Fibroblast of lung (primary cell): ENCODE results near the gene DDX54. TPM values are rescaled to one million over a fixed set of nuclear protein-coding genes. Genes with fewer than 3 reads are reported as not detected.
"Not testable (repeated sequence)": the region's sequence is repeated elsewhere in the genome, so short reads cannot be mapped to it uniquely, and the experiment has no call there.

ENCODE experiments used
- DNase-seq, 2 donors: peaks; one replicate each; pipeline versions ENCODE4 v3.0.0 to v3.0.0-alpha.2; 2010; ENCODE audit warnings: low read depth in 2 of 2
- H2AFZ ChIP-seq: 2 replicates; pipeline ENCODE4 v1.5.1; 2012; ENCODE audit warnings: low read length, control low read depth, inconsistent platforms
- H3K27ac ChIP-seq: 2 replicates; pipeline ENCODE4 v1.5.1; 2011; ENCODE audit warnings: low read length, control low read depth; ENCODE audit not compliant: insufficient read depth
- H3K27me3 ChIP-seq: 2 replicates; pipeline ENCODE4 v1.5.1; 2011; ENCODE audit warnings: mild to moderate bottlenecking, low read length; ENCODE audit not compliant: control insufficient read depth, insufficient read depth
- H3K36me3 ChIP-seq: 2 replicates; pipeline ENCODE4 v1.5.1; 2011; ENCODE audit warnings: low read length; ENCODE audit not compliant: control insufficient read depth, insufficient read depth
- H3K4me1 ChIP-seq: 2 replicates; pipeline ENCODE4 v1.5.1; 2011; ENCODE audit warnings: low read length; ENCODE audit not compliant: control insufficient read depth, insufficient read depth; ENCODE audit errors: extremely low read depth
- H3K4me2 ChIP-seq: 2 replicates; pipeline ENCODE4 v1.5.1; 2011; ENCODE audit warnings: low read length, control low read depth; ENCODE audit not compliant: insufficient read depth; ENCODE audit errors: extremely low read depth
- H3K4me3 ChIP-seq, 4 experiments: fragments of 200-600 bp in 1 of 4; sonication (generic) in 1 of 4; replicated peaks in 1 of 4; 2 replicates each; pipeline ENCODE4 v1.5.1; 2011 to 2016; ENCODE audit warnings: low read length in 4 of 4, low read depth in 3 of 4, mild to moderate bottlenecking in 3 of 4, control low read depth in 2 of 4, inconsistent platforms in 1 of 4, mixed read lengths in 1 of 4; ENCODE audit not compliant: insufficient read depth in 1 of 4; ENCODE audit errors: control extremely low read depth in 1 of 4
- H3K79me2 ChIP-seq: 2 replicates; pipeline ENCODE4 v1.5.1; 2012; ENCODE audit warnings: mild to moderate bottlenecking, low read length, inconsistent platforms; ENCODE audit not compliant: control insufficient read depth, insufficient read depth
- H3K9ac ChIP-seq: 2 replicates; pipeline ENCODE4 v1.5.1; 2011; ENCODE audit warnings: mild to moderate bottlenecking, low read length, control low read depth; ENCODE audit not compliant: insufficient read depth
- H3K9me3 ChIP-seq: 2 replicates; pipeline ENCODE4 v1.5.1; 2012; ENCODE audit warnings: low read depth, low read length; ENCODE audit not compliant: control insufficient read depth, insufficient read depth
- H4K20me1 ChIP-seq: 2 replicates; pipeline ENCODE4 v1.5.1; 2011; ENCODE audit warnings: low read length; ENCODE audit not compliant: control insufficient read depth, insufficient read depth; ENCODE audit errors: extremely low read depth
- CTCF ChIP-seq, 2 donors: IDR thresholded peaks in 1 of 2; conservative IDR thresholded peaks in 1 of 2; 1 replicate in 1 of 2; 2 replicates in 1 of 2; pipeline ENCODE4 v1.5.1; 2011 to 2012; ENCODE audit warnings: low read length in 2 of 2, control low read depth in 1 of 2, inconsistent platforms in 1 of 2, low read depth in 1 of 2, mild to moderate bottlenecking in 1 of 2
- EZH2 ChIP-seq: IDR thresholded peaks from 2 replicates; pipeline ENCODE4 v1.5.1; 2012; ENCODE audit warnings: low read length, control low read depth, mild to moderate bottlenecking; ENCODE audit errors: missing control alignments
- polyA plus RNA-seq, 2 donors: library from polyadenylated mRNA; depleted of rRNA in 1 of 2; stranded (reverse) in 1 of 2; unstranded in 1 of 2; fragments of >200 nt; gene quantifications; 2 replicates each; pipeline ENCODE4 v1.2.1, GENCODE V29; 2011 to 2012; ENCODE audit warnings: missing spikeins in 1 of 2
- total RNA-seq: library from RNA; depleted of rRNA; stranded (reverse); fragments of >200 nt; gene quantifications from 2 replicates; pipeline ENCODE4 v1.2.1, GENCODE V29; 2014

The DDX54 gene
- total and polyA plus RNA-seq, 2 donors (not counting 1 experiment from before 2014, with no cell fraction given): 20.5 to 23.6 TPM

GRCh38 chr12:113143959-113144358 is 41.3 kb downstream of the DDX54 start:
- no peak for DNase-seq
- Histone ChIP-seq H3K4me1 (no peaks in the 10 kb centered on the region), H4K20me1 (no peaks in the 10 kb centered on the region), H3K4me3 (no peak overlapping the region), H2AFZ (no peak overlapping the region), H3K4me2 (no peak overlapping the region), H3K9me3 (no peaks in the 10 kb centered on the region), H3K27ac (no peak overlapping the region), H3K9ac (no peak overlapping the region), H3K79me2 (no peaks in the 10 kb centered on the region), H3K27me3 (no peaks in the 10 kb centered on the region), H3K36me3 (no peaks in the 10 kb centered on the region)
- TF ChIP-seq EZH2 (no peak), CTCF (conservative IDR thresholded peaks at IDR 0.05 in 1 of 2, IDR thresholded peaks at IDR 0.05 in 1 of 2; ENCODE audit: low read depth in 1 of 2, low read length in 2 of 2) (no peak)

- DNase-seq: no peak
- Histone ChIP-seq H3K27me3 (no peaks in the 10 kb centered on the region), H3K4me2 (no peak overlapping the region), H3K4me1 (no peaks in the 10 kb centered on the region), H4K20me1 (no peaks in the 10 kb centered on the region), H3K36me3 (no peaks in the 10 kb centered on the region), H3K9ac (no peak overlapping the region), H3K9me3 (no peaks in the 10 kb centered on the region), H3K4me3 (no peak overlapping the region), H3K79me2 (no peaks in the 10 kb centered on the region), H2AFZ (no peak overlapping the region), H3K27ac (no peak overlapping the region)
- no peak for TF ChIP-seq CTCF (conservative IDR thresholded peaks at IDR 0.05 in 1 of 2, IDR thresholded peaks at IDR 0.05 in 1 of 2; ENCODE audit: low read depth in 1 of 2, low read length in 2 of 2)
- no peak for TF ChIP-seq EZH2
Measured at GRCh38 chr12:113142886-113143332, 42.4 kb downstream of the DDX54 start.

GRCh38 chr12:113142173-113142885 is 42.9 kb downstream of the DDX54 start:
- no peak overlapping the region for H3K4me2 ChIP-seq
- no peaks in the 10 kb centered on the region for H3K36me3 ChIP-seq
- H3K27ac ChIP-seq: no peak overlapping the region
- H3K4me1 ChIP-seq: no peaks in the 10 kb centered on the region
- no peaks in the 10 kb centered on the region for H3K79me2 ChIP-seq
- DNase-seq: no peak
- no peaks in the 10 kb centered on the region for H3K27me3 ChIP-seq
- H3K9me3 ChIP-seq: no peaks in the 10 kb centered on the region
- no peak overlapping the region for H2AFZ ChIP-seq
- no peak for TF ChIP-seq CTCF (conservative IDR thresholded peaks at IDR 0.05 in 1 of 2, IDR thresholded peaks at IDR 0.05 in 1 of 2; ENCODE audit: low read depth in 1 of 2, low read length in 2 of 2)
- TF ChIP-seq EZH2: no peak
- no peaks in the 10 kb centered on the region for H4K20me1 ChIP-seq
- no peak overlapping the region for H3K4me3 ChIP-seq
- H3K9ac ChIP-seq: no peak overlapping the region

GRCh38 chr12:113141716-113142115 is 43.6 kb downstream of the DDX54 start:
- not testable (repeated sequence) for H3K9ac ChIP-seq, H3K27me3 ChIP-seq, H3K4me2 ChIP-seq, H3K36me3 ChIP-seq, H3K79me2 ChIP-seq, H3K27ac ChIP-seq, H3K9me3 ChIP-seq, H3K4me3 ChIP-seq, H2AFZ ChIP-seq, H3K4me1 ChIP-seq, H4K20me1 ChIP-seq, DNase-seq
